HCT116 (cell line): ENCODE results near the gene XPA. TPM values are rescaled to one million over a fixed set of nuclear protein-coding genes. Genes with fewer than 3 reads are reported as not detected.

ENCODE experiments used
- ATAC-seq: fragments of 200-7000 bp; cut with Tn5 transposase; 2 replicates; pipeline ENCODE4 v1.9.1; 2020; ENCODE audit warnings: mild to moderate bottlenecking, moderate library complexity
- BruUV-seq: library from RNA; stranded (reverse); fragments of 400-500 nt; replicated peaks from 2 replicates; lab custom pipeline; 2021; lab: Mats Ljungman, UMichigan
- CTCF ChIA-PET: fragments of 300-600 bp; sonication (Branson Sonifier 250); formaldehyde crosslinking; loops from one replicate; lab custom pipeline; 2021; ENCODE audit warnings: antibody characterized with exemption; lab: Charles Lee
- POLR2A ChIA-PET: fragments of 300-600, 350-600 bp; sonication (Branson Sonifier 250); formaldehyde crosslinking; loops from one replicate; lab custom pipeline; 2021; ENCODE audit warnings: antibody characterized with exemption; lab: Charles Lee
- RAD21 ChIA-PET, 2 experiments: fragments of 300-600 bp; sonication (Branson Sonifier 250); formaldehyde crosslinking; loops; one replicate each; lab custom pipeline; 2023; ENCODE audit warnings: low total read pairs in 2 of 2; ENCODE audit not compliant: uncharacterized antibody in 2 of 2, unreplicated experiment in 2 of 2, low non-redundant PET in 1 of 2; lab: Charles Lee
- DNase-seq: peaks from one replicate; pipeline ENCODE4 v3.0.0-alpha.2; 2010; ENCODE audit warnings: low read depth, low spot score
- H2AFZ ChIP-seq: fragments of 200-600 bp; shearing (Covaris generic), sonication (generic); 2 replicates; pipeline ENCODE4 v1.6.1; 2017; ENCODE audit warnings: low read depth, mixed run types, mixed read lengths, antibody characterized with exemption, low read length; ENCODE audit not compliant: poor library complexity, severe bottlenecking
- H3K27ac ChIP-seq: 2 replicates; pipeline ENCODE4 v1.5.1; 2012; ENCODE audit warnings: low read depth, low read length
- H3K27me3 ChIP-seq: fragments of 200-600 bp; sonication (generic); 2 replicates; pipeline ENCODE4 v1.6.1; 2016; ENCODE audit warnings: mixed run types, low read length, mixed read lengths; ENCODE audit not compliant: insufficient read depth
- H3K36me3 ChIP-seq, 2 experiments: fragments of 200-500 bp in 1 of 2; fragments of 200-600 bp in 1 of 2; sonication (Bioruptor generic) in 1 of 2; sonication (generic) in 1 of 2; 2 replicates each; pipeline versions ENCODE4 v1.5.1 to v1.6.1; 2014 to 2016; ENCODE audit warnings: low read length in 2 of 2, inconsistent platforms in 1 of 2, mixed read lengths in 1 of 2, mixed run types in 1 of 2; ENCODE audit not compliant: insufficient read depth in 2 of 2, control insufficient read depth in 1 of 2
- H3K4me1 ChIP-seq, 2 experiments: fragments of 200-600 bp in 1 of 2; sonication (generic) in 1 of 2; 2 replicates each; pipeline versions ENCODE4 v1.5.1 to v1.6.1; 2012 to 2017; ENCODE audit warnings: low read length in 2 of 2, inconsistent platforms in 1 of 2, mild to moderate bottlenecking in 1 of 2, mixed read lengths in 1 of 2, mixed run types in 1 of 2, moderate library complexity in 1 of 2; ENCODE audit not compliant: insufficient read depth in 2 of 2, control insufficient read depth in 1 of 2
- H3K4me2 ChIP-seq: fragments of 200-600 bp; sonication (generic); 2 replicates; pipeline ENCODE4 v1.6.1; 2017; ENCODE audit warnings: mixed run types, low read length, mixed read lengths
- H3K4me3 ChIP-seq, 2 experiments: fragments of 200-600 bp in 1 of 2; sonication (generic) in 1 of 2; replicated peaks in 1 of 2; 2 replicates each; pipeline ENCODE4 v1.5.1; 2011 to 2016; ENCODE audit warnings: low read length in 2 of 2, control low read depth in 1 of 2, low read depth in 1 of 2, mild to moderate bottlenecking in 1 of 2, mixed read lengths in 1 of 2, mixed run types in 1 of 2
- H3K79me2 ChIP-seq: fragments of 200-600 bp; sonication (generic); 2 replicates; pipeline ENCODE4 v1.6.1; 2017; ENCODE audit warnings: mild to moderate bottlenecking, mixed run types, low read length, moderate library complexity, mixed read lengths; ENCODE audit not compliant: insufficient read depth
- H3K9ac ChIP-seq: fragments of 200-600 bp; sonication (generic); 2 replicates; pipeline ENCODE4 v1.6.1; 2016; ENCODE audit warnings: low read length, mixed read lengths
- H3K9me2 ChIP-seq: fragments of 200-600 bp; sonication (generic), shearing (Covaris generic); 2 replicates; pipeline ENCODE4 v1.6.1; 2017; ENCODE audit warnings: mixed run types, mild to moderate bottlenecking, moderate library complexity; ENCODE audit not compliant: insufficient read depth
- H3K9me3 ChIP-seq, 2 experiments: fragments of 200-500 bp in 1 of 2; fragments of 200-600 bp in 1 of 2; sonication (Bioruptor generic) in 1 of 2; sonication (generic) in 1 of 2; 2 replicates each; pipeline ENCODE4 v1.6.1; 2014 to 2017; ENCODE audit warnings: low read length in 2 of 2, mixed read lengths in 2 of 2, inconsistent platforms in 1 of 2, low read depth in 1 of 2, mild to moderate bottlenecking in 1 of 2, mixed run types in 1 of 2, moderate library complexity in 1 of 2; ENCODE audit not compliant: control insufficient read depth in 1 of 2, insufficient read depth in 1 of 2
- H4K20me1 ChIP-seq: fragments of 200-600 bp; sonication (generic), shearing (Covaris generic); 2 replicates; pipeline ENCODE4 v1.6.1; 2017; ENCODE audit warnings: mixed run types, mild to moderate bottlenecking, moderate library complexity; ENCODE audit not compliant: insufficient read depth
- EGR1 ChIP-seq: IDR thresholded peaks from 2 replicates; pipeline ENCODE4 v1.6.1; 2012; ENCODE audit warnings: low read depth
- EZH2 ChIP-seq: fragments of 200-600 bp; sonication (generic); IDR thresholded peaks from 2 replicates; pipeline ENCODE4 v1.6.1; 2017; ENCODE audit warnings: antibody characterized with exemption, mixed run types
- JUND ChIP-seq: IDR thresholded peaks from 2 replicates; pipeline ENCODE4 v1.6.1; 2012
- ZNF274 ChIP-seq: fragments of 200-500 bp; sonication (Bioruptor generic); IDR thresholded peaks from 2 replicates; pipeline ENCODE4 v1.6.1; 2014; ENCODE audit warnings: mild to moderate bottlenecking, low read depth, low read length, inconsistent platforms
- intact Hi-C: fragments of 100-400 bp; cut with micrococcal nuclease; formaldehyde crosslinking; loops from 2 replicates; pipeline ENCODE4 v1.10.0; 2022
- total RNA-seq: library from RNA; stranded (reverse); gene quantifications from one replicate; pipeline ENCODE4 v1.2.1, GENCODE V29; 2021; ENCODE audit not compliant: unreplicated experiment
- TF ChIP-seq, protein P1 (sequence below): IDR thresholded peaks from 2 replicates; pipeline ENCODE4 v1.6.1; 2012; ENCODE audit warnings: low read depth
- TF ChIP-seq, protein P2 (sequence below): IDR thresholded peaks from 2 replicates; pipeline ENCODE4 v1.6.1; 2012

Gene XPA
- total RNA-seq, 1 experiment from 2014 or later, result 9.3 TPM

DNA sequence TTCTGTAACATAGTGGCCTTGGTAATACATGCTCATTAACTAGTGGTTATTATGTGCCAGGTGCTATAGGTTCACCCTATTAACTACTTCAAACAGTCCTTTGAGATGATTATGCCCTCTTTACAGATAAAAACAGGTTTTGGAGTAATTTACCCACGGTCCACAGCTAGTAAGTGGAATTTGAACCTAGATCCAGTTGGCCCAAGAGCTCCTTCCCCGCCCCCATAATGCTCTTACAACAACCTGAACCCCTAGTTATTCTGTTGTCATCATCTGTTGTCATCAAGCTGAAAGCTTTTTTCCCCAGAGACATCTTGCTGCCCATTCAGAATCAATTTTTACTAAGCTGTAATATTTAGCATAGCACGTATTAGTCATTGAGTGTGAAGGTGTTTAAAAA, 23.2 kb downstream of the XPA start:
- Histone ChIP-seq H3K4me3 (no peak overlapping the region), H3K36me3 (peaks cover 66 to 77% of the 10 kb centered on the region in 2 experiments; a peak in 3 of 4 replicates), H3K4me1 (no peaks in the 10 kb centered on the region), H4K20me1 (no peaks in the 10 kb centered on the region), H3K79me2 (peaks cover 5% of the 10 kb centered on the region; the same call in 1 of the 2 replicates), H3K9ac (no peak overlapping the region), H3K27ac (no peak overlapping the region), H3K27me3 (no peaks in the 10 kb centered on the region), H3K9me2 (no peaks in the 10 kb centered on the region), H3K4me2 (no peak overlapping the region), H2AFZ (no peak overlapping the region), H3K9me3 (no peaks in the 10 kb centered on the region)
- intact Hi-C loops, result no loop called here
- TF ChIP-seq, protein P1, sequence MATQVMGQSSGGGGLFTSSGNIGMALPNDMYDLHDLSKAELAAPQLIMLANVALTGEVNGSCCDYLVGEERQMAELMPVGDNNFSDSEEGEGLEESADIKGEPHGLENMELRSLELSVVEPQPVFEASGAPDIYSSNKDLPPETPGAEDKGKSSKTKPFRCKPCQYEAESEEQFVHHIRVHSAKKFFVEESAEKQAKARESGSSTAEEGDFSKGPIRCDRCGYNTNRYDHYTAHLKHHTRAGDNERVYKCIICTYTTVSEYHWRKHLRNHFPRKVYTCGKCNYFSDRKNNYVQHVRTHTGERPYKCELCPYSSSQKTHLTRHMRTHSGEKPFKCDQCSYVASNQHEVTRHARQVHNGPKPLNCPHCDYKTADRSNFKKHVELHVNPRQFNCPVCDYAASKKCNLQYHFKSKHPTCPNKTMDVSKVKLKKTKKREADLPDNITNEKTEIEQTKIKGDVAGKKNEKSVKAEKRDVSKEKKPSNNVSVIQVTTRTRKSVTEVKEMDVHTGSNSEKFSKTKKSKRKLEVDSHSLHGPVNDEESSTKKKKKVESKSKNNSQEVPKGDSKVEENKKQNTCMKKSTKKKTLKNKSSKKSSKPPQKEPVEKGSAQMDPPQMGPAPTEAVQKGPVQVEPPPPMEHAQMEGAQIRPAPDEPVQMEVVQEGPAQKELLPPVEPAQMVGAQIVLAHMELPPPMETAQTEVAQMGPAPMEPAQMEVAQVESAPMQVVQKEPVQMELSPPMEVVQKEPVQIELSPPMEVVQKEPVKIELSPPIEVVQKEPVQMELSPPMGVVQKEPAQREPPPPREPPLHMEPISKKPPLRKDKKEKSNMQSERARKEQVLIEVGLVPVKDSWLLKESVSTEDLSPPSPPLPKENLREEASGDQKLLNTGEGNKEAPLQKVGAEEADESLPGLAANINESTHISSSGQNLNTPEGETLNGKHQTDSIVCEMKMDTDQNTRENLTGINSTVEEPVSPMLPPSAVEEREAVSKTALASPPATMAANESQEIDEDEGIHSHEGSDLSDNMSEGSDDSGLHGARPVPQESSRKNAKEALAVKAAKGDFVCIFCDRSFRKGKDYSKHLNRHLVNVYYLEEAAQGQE, result no peak
- ChIA-PET POLR2A (no interaction called here), RAD21 (no interaction called here), CTCF (no interaction called here)
- no peak for DNase-seq
- ATAC-seq, result no peak
- BruUV-seq, result no TSS peak

DNA sequence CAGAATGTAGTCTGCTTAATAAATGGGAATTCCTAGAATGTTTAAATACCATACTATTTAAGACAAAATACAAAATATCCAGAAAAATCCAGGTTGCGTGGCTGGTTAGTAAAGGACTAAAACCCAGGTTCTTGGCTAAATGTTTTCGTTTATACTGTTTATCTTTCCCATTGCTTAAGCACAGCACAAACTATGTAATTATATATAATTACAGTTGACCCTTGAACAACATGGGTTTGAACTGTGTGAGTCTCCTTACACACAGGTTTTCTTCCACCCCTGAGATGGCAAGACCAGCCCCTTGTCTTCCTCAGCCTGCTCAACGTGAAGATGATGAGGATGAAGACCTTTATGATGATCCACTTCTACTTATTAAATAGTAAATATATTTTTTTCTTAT, 24.7 kb downstream of the XPA start:
- ATAC-seq, result no peak
- no peak overlapping the region for H3K27ac ChIP-seq
- H3K9me2 ChIP-seq, result no peaks in the 10 kb centered on the region
- TF ChIP-seq EGR1 (no peak), ZNF274 (no peak), JUND (no peak), EZH2 (no peak)
- TF ChIP-seq, protein P2, sequence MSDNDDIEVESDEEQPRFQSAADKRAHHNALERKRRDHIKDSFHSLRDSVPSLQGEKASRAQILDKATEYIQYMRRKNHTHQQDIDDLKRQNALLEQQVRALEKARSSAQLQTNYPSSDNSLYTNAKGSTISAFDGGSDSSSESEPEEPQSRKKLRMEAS, result no peak
- TF ChIP-seq, protein P1, result no peak
- H2AFZ ChIP-seq, result no peak overlapping the region
- H3K79me2 ChIP-seq, result no peaks in the 10 kb centered on the region
- H3K36me3 ChIP-seq, result peaks cover 81 to 82% of the 10 kb centered on the region in 2 experiments; a peak in 3 of 4 replicates
- no peaks in the 10 kb centered on the region for H3K4me1 ChIP-seq
- no peak for DNase-seq
- no peak overlapping the region for H3K4me3 ChIP-seq
- BruUV-seq, result no TSS peak
- ChIA-PET POLR2A (no interaction called here), CTCF (interaction anchor here (1.4 kb wide), 1 partner anchor 218 kb away, joined by 3 read pairs; no protein-coding TSS in a partner anchor), RAD21 (no interaction called here)
- H4K20me1 ChIP-seq, result no peaks in the 10 kb centered on the region
- H3K9me3 ChIP-seq, result no peaks in the 10 kb centered on the region
- H3K4me2 ChIP-seq, result no peak overlapping the region
- H3K27me3 ChIP-seq, result no peaks in the 10 kb centered on the region
- H3K9ac ChIP-seq, result no peak overlapping the region
- intact Hi-C loops, result no loop called here
